Vein endothelial cell (primary cell): Measurements from ENCODE around the gene SAMD15. TPM values are rescaled to one million over a fixed set of nuclear protein-coding genes. Genes with fewer than 3 reads are reported as not detected.

Experiments
- total RNA-seq: library from RNA; depleted of rRNA; stranded (reverse); fragments of >200 nt; gene quantifications from 2 replicates; pipeline ENCODE4 v1.2.3, GENCODE V29; 2012

Gene SAMD15
- 0.98 and 1.6 TPM in 2 replicates for total RNA-seq

GRCh38 chr14:77376771-77377501, at the start of gene SAMD15, which contains the start of gene TMED8:
Gene SAMD15 (plus strand): TSS chr14:77377379. CDS start chr14:77377419, 40 bp downstream.
Gene TMED8 (minus strand): TSS chr14:77377094. CDS start chr14:77377053, 41 bp downstream.

DNA sequence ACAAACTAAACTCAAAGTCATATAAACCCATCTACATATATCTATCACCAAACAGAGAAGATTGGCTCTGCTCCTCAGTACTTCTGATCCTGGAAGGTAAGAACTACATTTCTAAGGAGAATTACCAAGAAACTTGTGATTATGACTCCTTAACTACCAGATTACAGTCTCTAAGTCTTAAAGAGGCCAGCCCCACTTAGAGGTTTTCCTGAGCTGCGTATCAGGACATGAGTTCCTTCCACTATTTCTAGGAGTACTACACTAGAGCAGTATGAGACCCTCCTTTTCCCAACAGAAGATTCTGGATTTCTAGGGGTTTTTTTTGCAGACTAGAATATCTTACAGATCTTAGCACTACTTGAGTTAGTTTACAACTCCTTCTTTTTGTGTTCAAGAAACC, 46.2 kb downstream of the SAMD15 start, which contains the start of gene NOXRED1:
TSS of gene NOXRED1 (minus strand) at position 101 of the 400 bp plus-strand sequence. CDS start 634 bp downstream, outside the sequence.

Other genes starting within 250 kb of the SAMD15 start
- gene ZDHHC22, start 235.6 kb upstream of the SAMD15 start, total RNA-seq = under 0.01 TPM in 1 of 2 replicates, not detected in the other
- not detected in 2 replicates for gene TMEM63C, start 195.6 kb upstream of the SAMD15 start, total RNA-seq
- gene NGB, start 106.2 kb upstream of the SAMD15 start, total RNA-seq = not detected in 2 replicates
- gene POMT2, start 56.5 kb upstream of the SAMD15 start, total RNA-seq = 13.1 and 16.0 TPM in 2 replicates
- gene GSTZ1, start 56.3 kb upstream of the SAMD15 start, total RNA-seq = 27.3 and 35.6 TPM in 2 replicates
- gene TMED8, start 285 bp upstream of the SAMD15 start, total RNA-seq = 12.7 and 16.3 TPM in 2 replicates
- under 0.01 TPM in 1 of 2 replicates, not detected in the other for gene NOXRED1, start 46.1 kb downstream of the SAMD15 start, total RNA-seq
- gene VIPAS39, start 80.2 kb downstream of the SAMD15 start, total RNA-seq = 40.8 and 42.8 TPM in 2 replicates
- gene AHSA1, start 80.7 kb downstream of the SAMD15 start, total RNA-seq = 76.1 and 107 TPM in 2 replicates
- under 0.01 and 0.10 TPM in 2 replicates for gene ISM2, start 121.4 kb downstream of the SAMD15 start, total RNA-seq
- gene SPTLC2, start 239.3 kb downstream of the SAMD15 start, total RNA-seq = 59.1 and 78.3 TPM in 2 replicates